A549 (cell line): ENCODE data around the gene CTSA. TPM values are rescaled to one million over a fixed set of nuclear protein-coding genes. Genes with fewer than 3 reads are reported as not detected.
A peak's percentile ranks its signal among the peaks of the same experiment; 100 is the strongest.

Experiments used
- ATAC-seq, 2 experiments: fragments of 200-7000 bp in 1 of 2; fragments of >200 bp in 1 of 2; cut with Nextera tagmentation in 1 of 2; cut with Tn5 transposase in 1 of 2; 3 replicates each; pipeline versions ENCODE4 v1.8.0 to v1.9.1; 2018 to 2020; ENCODE audit warnings: mild to moderate bottlenecking in 1 of 2, moderate library complexity in 1 of 2
- CTCF ChIA-PET: fragments of 300-600 bp; sonication (Branson Sonifier 250); formaldehyde crosslinking; extraction: SDS; loops from one replicate; lab custom pipeline; 2021; ENCODE audit warnings: antibody characterized with exemption, inconsistent platforms; lab: Yijun Ruan, JAX
- POLR2A ChIA-PET: fragments of 350-600 bp; formaldehyde crosslinking; extraction: SDS; loops from one replicate; lab custom pipeline; 2021; ENCODE audit warnings: antibody characterized with exemption, inconsistent platforms; lab: Yijun Ruan, JAX
- DNase-seq, 2 experiments: peaks; one replicate each; pipeline versions ENCODE4 v3.0.0 to v3.0.0-alpha.2; 2011 to 2016; ENCODE audit warnings: low read depth in 1 of 2, low spot score in 1 of 2
- FAIRE-seq: peaks from 2 replicates; lab custom pipeline; 2011; peaks lifted over from hg19 to GRCh38; lab: Jason Lieb, UNC
- H3K27ac ChIP-seq, 2 experiments: fragments of >200 bp; sonication (Bioruptor Twin); formaldehyde crosslinking; 3 replicates each; pipeline ENCODE4 v1.5.1; 2016 to 2017
- H3K4me1 ChIP-seq: fragments of >200 bp; sonication (Bioruptor Twin); formaldehyde crosslinking; 3 replicates; pipeline ENCODE4 v1.6.1; 2016
- H3K4me2 ChIP-seq: fragments of >200 bp; sonication (Bioruptor Twin); formaldehyde crosslinking; 3 replicates; pipeline ENCODE4 v1.6.1; 2016
- H3K4me3 ChIP-seq: fragments of >200 bp; sonication (Bioruptor Twin); formaldehyde crosslinking; 3 replicates; pipeline ENCODE4 v1.5.1; 2016
- H3K9me3 ChIP-seq: fragments of >200 bp; sonication (Bioruptor Twin); formaldehyde crosslinking; 3 replicates; pipeline ENCODE4 v1.6.1; 2016
- EHF ChIP-seq: fragments of 250-450 bp; sonication (Bioruptor Pico); IDR thresholded peaks from 2 replicates; pipeline ENCODE4 v1.5.0; 2020; ENCODE audit warnings: mild to moderate bottlenecking
- EHMT2 ChIP-seq: fragments of 200-600 bp; sonication (generic); IDR thresholded peaks from 2 replicates; pipeline ENCODE4 v1.6.1; 2016; ENCODE audit warnings: antibody characterized with exemption, low read depth, mild to moderate bottlenecking, moderate library complexity
- FOSL2 ChIP-seq, 2 experiments: fragments of 450-650 bp in 1 of 2; fragments of >200 bp in 1 of 2; sonication (Bioruptor Twin) in 1 of 2; formaldehyde crosslinking; IDR thresholded peaks; 2 replicates each; pipeline versions ENCODE4 v1.5.0 to v1.6.1; 2016 to 2020; ENCODE audit warnings: mild to moderate bottlenecking in 1 of 2, moderate library complexity in 1 of 2
- GATA3 ChIP-seq: IDR thresholded peaks from 2 replicates; pipeline ENCODE4 v1.6.1; 2012; ENCODE audit warnings: borderline replicate concordance
- JUNB ChIP-seq: fragments of >200 bp; sonication (Bioruptor Twin); formaldehyde crosslinking; IDR thresholded peaks from 2 replicates; pipeline ENCODE4 v1.6.1; 2016
- KDM1A ChIP-seq: fragments of 200-600 bp; sonication (generic); IDR thresholded peaks from 2 replicates; pipeline ENCODE4 v1.6.1; 2016; ENCODE audit warnings: low read depth, mild to moderate bottlenecking
- MAFK ChIP-seq: fragments of 450-650 bp; IDR thresholded peaks from 2 replicates; pipeline ENCODE4 v1.6.1; 2014; ENCODE audit not compliant: partially characterized antibody
- NPAS2 ChIP-seq: fragments of 250-450 bp; sonication (Bioruptor Pico); IDR thresholded peaks from 2 replicates; pipeline ENCODE4 v1.8.0; 2022; ENCODE audit warnings: mild to moderate bottlenecking, moderate library complexity, borderline replicate concordance
- PHF8 ChIP-seq: fragments of 200-600 bp; sonication (generic); IDR thresholded peaks from 2 replicates; pipeline ENCODE4 v1.6.1; 2016; ENCODE audit warnings: low read depth, mild to moderate bottlenecking, antibody characterized with exemption, moderate library complexity, borderline replicate concordance
- POLR2AphosphoS2 ChIP-seq: conservative IDR thresholded peaks from 2 replicates; pipeline ENCODE4 v1.6.1; 2012; ENCODE audit warnings: low read length, improper control_type of control experiment, inconsistent platforms
- RAD21 ChIP-seq, 2 experiments: fragments of >200 bp in 1 of 2; sonication (Bioruptor Twin) in 1 of 2; formaldehyde crosslinking in 1 of 2; IDR thresholded peaks in 1 of 2; conservative IDR thresholded peaks in 1 of 2; 2 replicates in 1 of 2; 3 replicates in 1 of 2; pipeline ENCODE4 v1.6.1; 2012 to 2018; ENCODE audit warnings: inconsistent platforms in 1 of 2
- TFCP2L1 ChIP-seq: fragments of 250-450 bp; sonication (Bioruptor Pico); IDR thresholded peaks from 2 replicates; pipeline ENCODE4 v1.5.0; 2021; ENCODE audit warnings: mild to moderate bottlenecking
- ZFP36 ChIP-seq: fragments of 450-650 bp; IDR thresholded peaks from 2 replicates; pipeline ENCODE4 v1.6.1; 2014; ENCODE audit warnings: borderline replicate concordance; ENCODE audit not compliant: partially characterized antibody
- WGBS: methylation state at CpG from one replicate; pipeline ENCODE4 v1.1.6; 2017; ENCODE audit errors: missing lambda C conversion rate; 5-methylcytosine and 5-hydroxymethylcytosine counted together
- polyA plus RNA-seq, 4 experiments: library from polyadenylated mRNA; depleted of rRNA in 3 of 4; stranded (reverse); fragments of >200 nt; fragmentation: RNase III in 1 of 4; extraction: RNeasy Plus Mini Kit Qiagen cat#74134 plus additional on column Dnase treatment in 1 of 4; gene quantifications; 2 replicates in 3 of 4; 3 replicates in 1 of 4; pipeline ENCODE4 v1.2.3, GENCODE V29; 2011 to 2017
- TF ChIP-seq, protein P1 (sequence below): fragments of >200 bp; sonication (Bioruptor Twin); formaldehyde crosslinking; IDR thresholded peaks from 3 replicates; pipeline ENCODE4 v1.6.1; 2016
- TF ChIP-seq, protein P2 (sequence below): fragments of 200-600 bp; sonication (generic); IDR thresholded peaks from 2 replicates; pipeline ENCODE4 v1.6.1; 2016; ENCODE audit warnings: antibody characterized with exemption, mild to moderate bottlenecking, moderate library complexity
- TF ChIP-seq, protein P3 (sequence below): IDR thresholded peaks from 2 replicates; pipeline ENCODE4 v1.6.1; 2012
- TF ChIP-seq, protein P4 (sequence below): fragments of 450-650 bp; IDR thresholded peaks from 2 replicates; pipeline ENCODE4 v1.6.1; 2014; ENCODE audit warnings: antibody characterized with exemption

Gene CTSA
- polyA plus RNA-seq, 2 of the 4 experiments (the other 2 are of a cell fraction): 53.1 to 95.6 TPM

DNA sequence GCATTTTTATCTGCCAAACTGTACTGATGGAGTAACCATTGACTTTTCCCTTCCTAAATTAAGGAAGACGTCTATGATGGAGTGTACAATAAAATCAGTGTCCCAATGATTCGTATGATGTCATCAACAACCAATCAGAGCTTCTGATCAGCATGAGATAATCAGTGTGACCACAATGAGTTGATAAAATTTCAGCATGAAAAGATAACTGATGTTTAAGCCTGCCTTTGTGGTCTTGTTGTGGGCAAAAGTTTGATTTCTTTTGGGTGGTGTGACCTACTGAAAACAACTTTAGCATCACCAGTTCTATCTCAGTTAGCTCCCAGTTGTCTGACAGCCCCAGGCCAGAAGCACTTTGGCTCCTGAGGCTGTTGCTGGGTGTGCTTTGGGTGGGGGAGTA is 46.6 kb downstream of the CTSA start:
- POLR2A ChIA-PET: interaction anchor here (0.7 kb wide), 1 partner anchor 20 kb away, joined by 3 read pairs; no protein-coding TSS in a partner anchor
- H3K4me3 ChIP-seq: no peak overlapping the region
- 82% methylated on average over 2 of the region's 2 CpGs for WGBS
- FAIRE-seq (no peak), DNase-seq (no peak), ATAC-seq (no peak)
- TF ChIP-seq EHMT2: no peak
- TF ChIP-seq, protein P1, sequence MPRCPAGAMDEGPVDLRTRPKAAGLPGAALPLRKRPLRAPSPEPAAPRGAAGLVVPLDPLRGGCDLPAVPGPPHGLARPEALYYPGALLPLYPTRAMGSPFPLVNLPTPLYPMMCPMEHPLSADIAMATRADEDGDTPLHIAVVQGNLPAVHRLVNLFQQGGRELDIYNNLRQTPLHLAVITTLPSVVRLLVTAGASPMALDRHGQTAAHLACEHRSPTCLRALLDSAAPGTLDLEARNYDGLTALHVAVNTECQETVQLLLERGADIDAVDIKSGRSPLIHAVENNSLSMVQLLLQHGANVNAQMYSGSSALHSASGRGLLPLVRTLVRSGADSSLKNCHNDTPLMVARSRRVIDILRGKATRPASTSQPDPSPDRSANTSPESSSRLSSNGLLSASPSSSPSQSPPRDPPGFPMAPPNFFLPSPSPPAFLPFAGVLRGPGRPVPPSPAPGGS: no peak
- no peak for TF ChIP-seq PHF8
- no peak for TF ChIP-seq FOSL2 (IDR thresholded peaks at IDR 0.05)
- no peak for TF ChIP-seq FOSL2 (CRISPR knock-in tag; IDR thresholded peaks at IDR 0.05)
- peaks cover 16% of the 10 kb centered on the region for H3K4me1 ChIP-seq
- no peak overlapping the region for H3K27ac ChIP-seq
- no peaks in the 10 kb centered on the region for H3K9me3 ChIP-seq
- CTCF ChIA-PET: interaction anchor here (1.0 to 3.2 kb wide), 5 partner anchors 11 to 49 kb away, joined by 3 to 22 read pairs (median 5); no protein-coding TSS in a partner anchor
- no peak overlapping the region for H3K4me2 ChIP-seq

DNA sequence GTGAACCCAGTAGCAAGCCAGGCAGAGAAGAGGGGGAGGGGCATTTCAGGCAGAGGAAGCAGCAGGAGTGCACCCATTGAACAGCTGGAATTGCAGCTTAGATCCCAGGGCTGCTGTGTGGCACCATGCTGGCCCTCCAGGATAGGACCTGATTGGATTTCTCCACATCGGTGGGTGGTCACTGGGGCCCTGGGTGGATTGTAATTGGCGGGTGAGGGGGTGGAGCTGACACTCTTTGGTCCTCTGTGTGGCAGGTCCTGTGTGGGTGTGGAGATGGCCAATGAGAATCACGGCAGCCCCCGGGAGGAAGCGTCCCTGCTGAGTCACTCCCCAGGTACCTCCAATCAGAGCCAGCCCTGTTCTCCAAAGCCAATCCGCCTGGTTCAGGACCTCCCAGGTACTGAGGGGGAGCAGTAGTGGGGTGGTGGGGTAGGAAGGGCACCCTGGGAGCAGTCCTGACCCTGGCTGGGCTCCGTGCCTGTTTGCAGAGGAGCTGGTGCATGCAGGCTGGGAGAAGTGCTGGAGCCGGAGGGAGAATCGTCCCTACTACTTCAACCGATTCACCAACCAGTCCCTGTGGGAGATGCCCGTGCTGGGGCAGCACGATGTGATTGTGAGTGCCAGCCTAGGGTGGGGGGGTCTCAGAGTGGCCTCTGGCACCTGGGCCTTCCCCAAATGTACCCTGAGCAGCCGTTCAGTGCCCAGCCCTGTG is 47.7 kb downstream of the CTSA start:
- no peak overlapping the region for H3K4me2 ChIP-seq
- H3K4me3 ChIP-seq: no peak overlapping the region
- no peak for FAIRE-seq
- no peak for ATAC-seq
- POLR2A ChIA-PET: no interaction called here
- H3K4me1 ChIP-seq: peaks cover 16% of the 10 kb centered on the region
- 93% methylated on average over 11 of the region's 13 CpGs for WGBS
- H3K9me3 ChIP-seq: no peaks in the 10 kb centered on the region
- DNase-seq: no peak
- no peak for TF ChIP-seq NPAS2
- TF ChIP-seq ZFP36: peak; percentile 33
- TF ChIP-seq POLR2AphosphoS2: 0 out of 2 replicates have a peak, but pooled peaks have one; percentile 57
- CTCF ChIA-PET: interaction anchor here (0.9 to 3.2 kb wide), 6 partner anchors 10 to 49 kb away, joined by 3 to 22 read pairs (median 4); no protein-coding TSS in a partner anchor
- no peak overlapping the region for H3K27ac ChIP-seq

DNA sequence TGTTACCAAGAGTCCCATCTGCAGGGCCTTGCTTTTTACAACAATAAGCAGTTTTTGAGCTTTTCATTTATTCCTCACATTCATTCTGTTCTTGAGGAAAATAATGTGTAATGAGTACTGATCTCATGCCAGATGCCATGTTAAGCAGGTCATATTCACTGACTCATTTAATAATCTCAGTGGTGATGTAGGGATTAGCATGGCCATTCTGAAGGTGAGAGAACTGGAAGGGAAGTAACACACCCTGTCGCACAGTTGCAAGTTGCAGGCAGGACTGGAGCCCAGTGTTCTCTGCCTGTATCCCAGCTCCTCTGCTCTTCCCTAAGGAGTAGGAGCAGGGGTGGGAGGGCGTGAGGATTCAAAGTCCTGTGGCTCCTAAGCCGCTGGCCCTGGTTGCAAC is 48.9 kb downstream of the CTSA start:
- 88% methylated on average over 3 of the region's 3 CpGs for WGBS
- Histone ChIP-seq H3K4me3 (no peak overlapping the region), H3K27ac (no peak overlapping the region), H3K4me2 (no peak overlapping the region), H3K4me1 (peaks cover 25% of the 10 kb centered on the region), H3K9me3 (no peaks in the 10 kb centered on the region)
- FAIRE-seq: no peak
- peak; percentile 33 for TF ChIP-seq MAFK
- no peak for TF ChIP-seq POLR2AphosphoS2
- POLR2A ChIA-PET: interaction anchor here (1.0 kb wide), 1 partner anchor 9 kb away, joined by 4 read pairs; no protein-coding TSS in a partner anchor
- ATAC-seq: no peak
- CTCF ChIA-PET: interaction anchor here (1.0 to 1.8 kb wide), 6 partner anchors 13 to 141 kb away, joined by 3 to 10 read pairs (median 4); no protein-coding TSS in a partner anchor
- DNase-seq: no peak

DNA sequence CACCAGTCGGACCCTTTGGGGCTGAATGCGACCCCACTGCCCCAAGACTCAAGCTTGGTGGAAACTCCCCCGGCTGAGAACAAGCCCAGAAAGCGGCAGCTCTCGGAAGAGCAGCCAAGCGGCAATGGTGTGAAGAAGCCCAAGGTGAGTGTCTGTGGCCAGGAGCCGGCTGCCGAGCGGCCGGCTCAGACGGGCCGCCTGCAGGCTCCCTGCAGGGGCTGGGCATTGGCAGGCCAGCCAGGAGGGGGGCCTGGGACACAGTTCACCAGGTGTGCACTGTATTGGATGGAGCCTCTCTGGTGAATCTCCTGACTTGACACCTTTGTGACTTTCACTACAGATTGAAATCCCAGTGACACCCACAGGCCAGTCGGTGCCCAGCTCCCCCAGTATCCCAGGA is 49.3 kb downstream of the CTSA start:
- DNase-seq: no peak
- Histone ChIP-seq H3K4me2 (no peak overlapping the region), H3K27ac (no peak overlapping the region), H3K9me3 (no peaks in the 10 kb centered on the region), H3K4me1 (peaks cover 25% of the 10 kb centered on the region), H3K4me3 (no peak overlapping the region)
- ChIA-PET POLR2A (interaction anchor here (1.0 kb wide), 1 partner anchor 9 kb away, joined by 4 read pairs; no protein-coding TSS in a partner anchor), CTCF (interaction anchor here (1.3 to 1.8 kb wide), 5 partner anchors 18 to 141 kb away, joined by 3 to 10 read pairs (median 4); no protein-coding TSS in a partner anchor)
- no peak for FAIRE-seq
- 95% methylated on average over 12 of the region's 13 CpGs for WGBS
- no peak for ATAC-seq
- TF ChIP-seq JUNB: no peak
- TF ChIP-seq TFCP2L1: no peak
- no peak for TF ChIP-seq GATA3

DNA sequence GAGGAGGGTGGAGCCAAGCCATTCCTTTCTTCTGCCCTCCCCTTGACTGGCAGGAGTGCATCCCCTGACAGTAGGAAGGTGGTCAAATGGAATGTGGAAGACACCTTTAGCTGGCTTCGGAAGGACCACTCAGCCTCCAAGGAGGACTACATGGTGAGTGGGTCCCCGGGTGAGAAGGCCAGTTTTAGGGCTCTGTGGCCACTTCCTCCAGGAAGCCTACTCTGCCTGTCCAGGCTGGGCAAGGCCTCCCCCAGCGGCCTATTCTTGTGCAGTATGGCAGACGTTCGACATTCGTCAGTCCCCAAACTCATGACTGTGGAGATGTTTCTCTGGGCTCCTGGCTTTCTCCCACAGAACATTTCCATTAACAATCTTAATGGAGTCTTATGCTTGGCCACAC is 52.5 kb downstream of the CTSA start:
- CTCF ChIA-PET: interaction anchor here (1.1 to 21.4 kb wide), 6 partner anchors 10 to 144 kb away, joined by 3 to 358 read pairs (median 6); partner anchors contain the start of gene ZNF335
- FAIRE-seq: no peak
- Histone ChIP-seq H3K4me1 (peaks cover 16% of the 10 kb centered on the region), H3K4me2 (peak overlapping the region; percentile 49), H3K27ac (peak overlapping the region; percentile 64 to 78; a peak in 5 of 6 replicates), H3K4me3 (no peak overlapping the region), H3K9me3 (no peaks in the 10 kb centered on the region)
- DNase-seq: no peak
- 96% methylated on average over 6 of the region's 6 CpGs for WGBS
- no peak for ATAC-seq
- POLR2A ChIA-PET: interaction anchor here (4.9 kb wide), 1 partner anchor 9 kb away, joined by 31 read pairs; the partner anchor contains the start of gene PCIF1
- TF ChIP-seq TFCP2L1 (no peak), EHF (CRISPR knock-in tag) (no peak), KDM1A (no peak), RAD21 (conservative IDR thresholded peaks at IDR 0.05 in 1 of 2, IDR thresholded peaks at IDR 0.05 in 1 of 2) (no peak)
- TF ChIP-seq, protein P2, sequence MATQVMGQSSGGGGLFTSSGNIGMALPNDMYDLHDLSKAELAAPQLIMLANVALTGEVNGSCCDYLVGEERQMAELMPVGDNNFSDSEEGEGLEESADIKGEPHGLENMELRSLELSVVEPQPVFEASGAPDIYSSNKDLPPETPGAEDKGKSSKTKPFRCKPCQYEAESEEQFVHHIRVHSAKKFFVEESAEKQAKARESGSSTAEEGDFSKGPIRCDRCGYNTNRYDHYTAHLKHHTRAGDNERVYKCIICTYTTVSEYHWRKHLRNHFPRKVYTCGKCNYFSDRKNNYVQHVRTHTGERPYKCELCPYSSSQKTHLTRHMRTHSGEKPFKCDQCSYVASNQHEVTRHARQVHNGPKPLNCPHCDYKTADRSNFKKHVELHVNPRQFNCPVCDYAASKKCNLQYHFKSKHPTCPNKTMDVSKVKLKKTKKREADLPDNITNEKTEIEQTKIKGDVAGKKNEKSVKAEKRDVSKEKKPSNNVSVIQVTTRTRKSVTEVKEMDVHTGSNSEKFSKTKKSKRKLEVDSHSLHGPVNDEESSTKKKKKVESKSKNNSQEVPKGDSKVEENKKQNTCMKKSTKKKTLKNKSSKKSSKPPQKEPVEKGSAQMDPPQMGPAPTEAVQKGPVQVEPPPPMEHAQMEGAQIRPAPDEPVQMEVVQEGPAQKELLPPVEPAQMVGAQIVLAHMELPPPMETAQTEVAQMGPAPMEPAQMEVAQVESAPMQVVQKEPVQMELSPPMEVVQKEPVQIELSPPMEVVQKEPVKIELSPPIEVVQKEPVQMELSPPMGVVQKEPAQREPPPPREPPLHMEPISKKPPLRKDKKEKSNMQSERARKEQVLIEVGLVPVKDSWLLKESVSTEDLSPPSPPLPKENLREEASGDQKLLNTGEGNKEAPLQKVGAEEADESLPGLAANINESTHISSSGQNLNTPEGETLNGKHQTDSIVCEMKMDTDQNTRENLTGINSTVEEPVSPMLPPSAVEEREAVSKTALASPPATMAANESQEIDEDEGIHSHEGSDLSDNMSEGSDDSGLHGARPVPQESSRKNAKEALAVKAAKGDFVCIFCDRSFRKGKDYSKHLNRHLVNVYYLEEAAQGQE: no peak
- TF ChIP-seq, protein P3, sequence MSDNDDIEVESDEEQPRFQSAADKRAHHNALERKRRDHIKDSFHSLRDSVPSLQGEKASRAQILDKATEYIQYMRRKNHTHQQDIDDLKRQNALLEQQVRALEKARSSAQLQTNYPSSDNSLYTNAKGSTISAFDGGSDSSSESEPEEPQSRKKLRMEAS: no peak
- TF ChIP-seq, protein P4, sequence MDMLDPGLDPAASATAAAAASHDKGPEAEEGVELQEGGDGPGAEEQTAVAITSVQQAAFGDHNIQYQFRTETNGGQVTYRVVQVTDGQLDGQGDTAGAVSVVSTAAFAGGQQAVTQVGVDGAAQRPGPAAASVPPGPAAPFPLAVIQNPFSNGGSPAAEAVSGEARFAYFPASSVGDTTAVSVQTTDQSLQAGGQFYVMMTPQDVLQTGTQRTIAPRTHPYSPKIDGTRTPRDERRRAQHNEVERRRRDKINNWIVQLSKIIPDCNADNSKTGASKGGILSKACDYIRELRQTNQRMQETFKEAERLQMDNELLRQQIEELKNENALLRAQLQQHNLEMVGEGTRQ: no peak
